Kidney (tissue), 14 donors: ENCODE results near the gene TMTC3. TPM values are rescaled to one million over a fixed set of nuclear protein-coding genes. Genes with fewer than 3 reads are reported as not detected.

Experiments used
- DNase-seq, 5 donors: peaks; one replicate each; pipeline ENCODE4 v3.0.0-alpha.2; 2013 to 2020
- FAIRE-seq: peaks from 2 replicates; lab custom pipeline; 2012; peaks lifted over from hg19 to GRCh38; lab: Jason Lieb, UNC
- H3K27ac ChIP-seq, 2 donors: one replicate each; pipeline ENCODE4 v1.7.0; 2013; ENCODE audit warnings: low read depth in 2 of 2, low read length in 2 of 2, inconsistent platforms in 1 of 2
- H3K27me3 ChIP-seq: one replicate; pipeline ENCODE4 v1.7.1; 2013; ENCODE audit warnings: low read length, inconsistent platforms; ENCODE audit not compliant: control insufficient read depth, insufficient read depth
- H3K36me3 ChIP-seq, 3 donors: one replicate each; pipeline versions ENCODE4 v1.7.0 to v1.7.1; 2013; ENCODE audit warnings: low read length in 3 of 3, control low read depth in 1 of 3, inconsistent platforms in 1 of 3; ENCODE audit not compliant: insufficient read depth in 3 of 3, control insufficient read depth in 2 of 3
- H3K4me1 ChIP-seq, 3 donors: one replicate each; pipeline versions ENCODE4 v1.7.0 to v1.7.1; 2013; ENCODE audit warnings: low read length in 3 of 3, inconsistent platforms in 1 of 3, low read depth in 1 of 3; ENCODE audit not compliant: control insufficient read depth in 2 of 3, insufficient read depth in 2 of 3
- H3K4me3 ChIP-seq, 3 donors: one replicate each; pipeline versions ENCODE4 v1.7.0 to v1.8.1; 2013; ENCODE audit warnings: low read length in 3 of 3, control low read depth in 1 of 3, inconsistent platforms in 1 of 3
- H3K9ac ChIP-seq, 3 donors: one replicate each; pipeline versions ENCODE4 v1.7.0 to v1.7.1; 2013; ENCODE audit warnings: low read length in 3 of 3, control low read depth in 1 of 3, inconsistent platforms in 1 of 3
- H3K9me3 ChIP-seq, 3 donors: one replicate each; pipeline versions ENCODE4 v1.7.0 to v1.7.1; 2013; ENCODE audit warnings: low read length in 3 of 3, control low read depth in 1 of 3, inconsistent platforms in 1 of 3; ENCODE audit not compliant: control insufficient read depth in 2 of 3, insufficient read depth in 1 of 3
- CTCF ChIP-seq: IDR thresholded peaks from 3 replicates; pipeline ENCODE4 v1.5.1; 2012; ENCODE audit warnings: mild to moderate bottlenecking, moderate library complexity, borderline replicate concordance; ENCODE audit not compliant: insufficient read depth; ENCODE audit errors: extremely low read depth
- intact Hi-C: fragments of 100-400 bp; cut with DNase I; formaldehyde crosslinking; loops from one replicate; pipeline ENCODE4 v1.11.1; 2022
- polyA plus RNA-seq: library from polyadenylated mRNA; stranded (reverse); fragments of 350-450 nt; fragmentation: Illumina TruSeq; extraction: RNeasy Lipid Tissue Mini Kit (QIAGEN cat#74804); gene quantifications from one replicate; pipeline ENCODE4 v1.2.3, GENCODE V29; 2014; ENCODE audit warnings: low read depth, low replicate concordance; ENCODE audit not compliant: insufficient read depth
- total RNA-seq: library from RNA; stranded (reverse); fragmentation: NEBNext Ultra II Directional; extraction: Animal tissue kit (Norgen Biotek cat#: 25700); gene quantifications from one replicate; pipeline ENCODE4 v1.2.1, GENCODE V29; 2021
- donor health status: control.
- donor health status: control.
- donor health status: control.
- donor health status: control.
- donor health status: control.
- donor health status: DM: yes; HTN: yes; CAD: no.
- donor health status: Normal renal cell carcinoma (clear cell type).

The TMTC3 gene
- total and polyA plus RNA-seq, 2 donors from 2014 or later = 5.1 to 23.5 TPM

- H3K9ac ChIP-seq = no peak overlapping the region
- H3K4me1 ChIP-seq = no peaks in the 10 kb centered on the region
- intact Hi-C loops = no loop called here
- no peaks in the 10 kb centered on the region for H3K9me3 ChIP-seq
- FAIRE-seq (no peak), DNase-seq (no peak)
- H3K27ac ChIP-seq = no peak overlapping the region
- no peaks in the 10 kb centered on the region for H3K27me3 ChIP-seq
- peaks cover 0 to 10% (median 0%) of the 10 kb centered on the region in 3 donors for H3K36me3 ChIP-seq
- TF ChIP-seq CTCF = no peak
- H3K4me3 ChIP-seq = no peak overlapping the region
Observed at GRCh38 chr12:88188180-88188579, 46.1 kb downstream of the TMTC3 start.

DNA sequence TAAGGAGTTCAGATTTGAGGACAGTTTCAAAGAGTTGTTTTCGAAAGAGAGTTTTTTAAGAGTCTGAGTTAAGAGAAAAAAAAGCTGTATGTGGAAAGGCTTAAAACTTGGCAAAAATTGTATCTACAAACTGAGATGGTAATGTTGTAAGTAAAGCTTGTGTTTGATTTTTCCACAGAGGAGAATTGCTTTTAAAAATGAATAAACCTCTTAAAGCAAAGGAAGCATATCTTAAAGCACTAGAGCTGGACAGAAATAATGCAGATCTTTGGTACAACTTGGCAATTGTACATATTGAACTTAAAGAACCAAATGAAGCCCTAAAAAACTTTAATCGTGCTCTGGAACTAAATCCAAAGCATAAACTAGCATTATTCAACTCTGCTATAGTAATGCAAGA, 50.3 kb downstream of the TMTC3 start:
- H3K4me1 ChIP-seq = no peaks in the 10 kb centered on the region
- no peak overlapping the region for H3K9ac ChIP-seq
- no peak overlapping the region for H3K4me3 ChIP-seq
- DNase-seq = no peak
- no peaks in the 10 kb centered on the region for H3K9me3 ChIP-seq
- TF ChIP-seq CTCF = no peak
- no peak overlapping the region for H3K27ac ChIP-seq
- H3K27me3 ChIP-seq = no peaks in the 10 kb centered on the region
- intact Hi-C loops = no loop called here
- no peak for FAIRE-seq
- peaks cover 0 to 21% (median 0%) of the 10 kb centered on the region in 3 donors for H3K36me3 ChIP-seq

DNA sequence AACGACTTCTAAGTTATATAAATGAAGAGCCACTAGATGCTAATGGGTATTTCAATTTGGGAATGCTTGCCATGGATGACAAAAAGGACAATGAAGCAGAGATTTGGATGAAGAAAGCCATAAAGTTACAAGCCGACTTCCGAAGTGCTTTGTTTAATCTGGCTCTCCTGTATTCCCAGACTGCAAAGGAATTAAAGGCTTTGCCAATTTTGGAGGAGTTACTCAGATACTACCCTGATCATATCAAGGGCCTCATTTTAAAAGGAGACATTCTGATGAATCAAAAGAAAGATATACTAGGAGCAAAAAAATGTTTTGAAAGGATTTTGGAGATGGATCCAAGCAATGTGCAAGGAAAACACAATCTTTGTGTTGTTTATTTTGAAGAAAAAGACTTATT, 52.8 kb downstream of the TMTC3 start:
- H3K9me3 ChIP-seq = no peaks in the 10 kb centered on the region
- no peak for FAIRE-seq
- intact Hi-C loops = no loop called here

More for the DNA sequence above, 52.8 kb downstream of the TMTC3 start:
- peaks cover 0 to 21% (median 0%) of the 10 kb centered on the region in 3 donors for H3K36me3 ChIP-seq
- no peak for TF ChIP-seq CTCF
- H3K4me1 ChIP-seq = no peaks in the 10 kb centered on the region
- no peak for DNase-seq
- H3K27me3 ChIP-seq = no peaks in the 10 kb centered on the region
- H3K4me3 ChIP-seq = no peak overlapping the region
- H3K27ac ChIP-seq = no peak overlapping the region
- H3K9ac ChIP-seq = no peak overlapping the region
